IPS DF 19.7 (cell line): ENCODE results near the gene PSMD10.

ENCODE experiments used
- DNase-seq: peaks from one replicate; pipeline ENCODE4 v3.0.0-alpha.2; 2013; ENCODE audit warnings: low read depth, low spot score

PSMD10 gene

DNA sequence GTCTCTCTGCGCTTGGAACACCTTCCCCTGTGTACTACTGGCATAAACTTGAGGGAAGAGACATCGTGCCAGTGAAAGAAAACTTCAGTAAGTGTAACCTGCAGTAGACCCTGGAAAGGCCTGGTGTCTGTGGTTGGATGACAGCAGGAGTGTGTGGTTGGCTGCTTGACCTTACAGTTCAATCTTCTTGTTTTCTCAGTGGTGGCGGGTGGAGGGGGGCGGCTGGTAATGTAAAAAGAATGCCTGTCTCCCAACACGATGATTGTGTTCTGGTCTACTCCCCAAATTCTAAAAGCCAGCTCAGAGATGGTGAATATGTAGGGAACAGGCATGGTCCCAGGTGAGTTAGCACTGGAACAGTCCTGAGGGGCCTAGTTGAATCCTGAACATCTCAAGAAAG is 18.6 kb downstream of the PSMD10 start:
- no peak for DNase-seq

DNA sequence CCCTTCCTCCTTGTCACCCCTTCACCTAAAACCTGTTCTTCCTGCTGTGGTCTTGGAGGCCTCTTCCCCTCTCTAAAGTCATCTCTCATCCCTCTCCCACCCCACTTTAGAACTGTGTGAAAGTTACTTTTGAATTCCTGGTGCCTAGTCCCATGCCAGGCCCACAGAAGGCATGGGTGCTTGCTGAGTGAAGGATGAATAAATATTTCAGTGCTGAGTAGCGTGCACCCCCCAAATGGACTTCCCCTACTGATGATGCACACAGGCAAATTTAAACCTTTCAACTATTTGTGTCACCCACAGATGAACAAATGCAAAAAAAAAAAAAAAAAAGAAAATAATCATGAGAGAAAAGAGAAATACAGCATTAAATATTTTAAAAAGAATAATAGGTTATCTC is 19.8 kb downstream of the PSMD10 start:
- no peak for DNase-seq

DNA sequence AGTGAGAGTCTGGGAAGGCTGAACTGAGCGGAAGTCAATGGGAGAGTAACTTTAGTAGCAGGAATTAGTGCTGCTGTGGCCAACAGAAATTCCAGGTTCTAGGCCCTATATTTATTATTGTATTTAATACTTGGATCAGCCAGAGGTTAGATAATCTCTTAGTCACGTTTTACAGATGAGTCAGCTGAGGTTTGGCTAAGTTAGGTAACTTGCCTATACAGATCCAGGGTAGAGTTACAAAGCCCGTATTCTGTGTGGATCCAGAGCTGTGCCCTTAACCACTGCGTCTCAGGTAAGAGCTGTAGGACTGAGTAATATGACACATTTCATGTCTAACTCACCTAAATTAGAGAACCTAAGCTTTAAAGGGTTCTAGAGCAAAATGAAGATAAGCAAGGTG is 20.5 kb downstream of the PSMD10 start:
- no peak for DNase-seq

DNA sequence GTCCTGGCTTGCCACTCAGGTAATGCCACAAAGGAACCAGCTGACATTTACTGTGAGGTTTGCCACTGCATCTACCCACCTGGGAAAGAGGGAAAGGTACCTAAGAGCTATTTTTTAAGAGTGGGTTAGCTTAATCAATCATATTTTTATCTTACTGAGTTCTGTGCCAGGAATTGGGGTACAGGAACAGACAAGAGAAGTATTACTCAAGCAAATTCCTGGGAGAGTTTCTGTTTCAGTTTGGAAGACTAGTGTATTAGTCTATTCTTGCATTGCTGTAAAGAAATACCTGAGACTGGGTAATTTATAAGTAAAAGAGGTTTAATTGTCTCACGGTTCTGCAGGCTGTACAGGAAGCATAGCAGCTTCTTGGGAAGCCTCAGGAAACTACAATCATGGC is 23.2 kb downstream of the PSMD10 start:
- no peak for DNase-seq

DNA sequence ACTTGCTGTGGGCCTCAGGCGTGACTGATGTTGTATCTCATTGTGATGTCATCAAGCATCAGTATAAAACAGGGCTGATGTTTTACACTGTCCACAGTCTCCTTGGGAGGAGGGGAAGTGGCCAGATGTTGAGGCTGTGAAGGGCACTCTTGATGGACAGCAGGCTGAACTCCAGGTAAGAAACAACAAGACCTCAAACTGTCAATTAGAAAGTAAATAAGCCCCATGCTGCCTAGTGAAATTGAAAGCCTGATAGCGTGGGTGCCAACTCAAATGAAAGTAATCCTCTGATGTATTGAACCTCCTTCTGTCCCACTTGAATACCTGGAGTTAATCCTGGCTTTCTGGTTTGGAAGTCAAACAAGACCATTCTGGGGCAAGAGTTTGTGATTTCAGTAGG is 26.7 kb downstream of the PSMD10 start:
- DNase-seq = no peak

DNA sequence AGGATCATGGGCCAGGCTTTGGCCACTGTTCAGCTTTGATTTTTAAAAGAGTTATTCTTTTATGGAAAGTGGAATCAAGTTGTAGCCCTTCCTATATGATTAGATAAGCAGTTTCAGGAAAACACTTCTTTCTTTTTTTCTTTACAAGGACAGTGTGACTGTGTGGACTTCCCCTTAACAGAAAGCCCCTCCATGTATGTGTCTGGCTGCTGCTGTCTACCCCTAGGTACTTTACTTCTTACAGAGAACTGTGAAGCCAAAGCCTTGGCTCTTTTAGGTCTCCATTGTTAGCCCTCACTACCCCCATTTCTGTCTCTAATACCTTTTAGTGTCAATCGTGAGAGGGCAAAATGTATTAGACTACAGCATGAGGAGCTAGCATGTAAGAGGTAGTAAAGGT is 27.3 kb downstream of the PSMD10 start:
- no peak for DNase-seq

DNA sequence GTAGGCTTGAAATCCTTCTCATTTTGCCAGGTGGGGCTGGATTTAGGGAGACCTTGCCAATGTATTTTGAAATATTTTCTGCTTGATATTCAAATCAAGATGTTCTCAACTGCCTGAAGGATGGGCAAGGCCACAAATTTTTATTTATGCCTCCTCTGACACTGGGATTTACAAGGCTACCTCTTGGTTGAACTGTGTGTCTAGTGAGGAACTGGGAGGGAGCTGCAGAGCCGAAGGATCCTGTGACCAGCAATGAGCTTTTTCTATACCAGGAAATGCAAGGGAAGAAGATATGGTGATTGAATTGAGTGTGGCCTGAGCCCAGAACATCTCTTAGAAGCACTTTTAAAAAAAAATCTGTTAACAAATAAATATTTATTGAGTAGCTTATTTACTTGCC is 31.5 kb downstream of the PSMD10 start:
- DNase-seq = no peak

DNA sequence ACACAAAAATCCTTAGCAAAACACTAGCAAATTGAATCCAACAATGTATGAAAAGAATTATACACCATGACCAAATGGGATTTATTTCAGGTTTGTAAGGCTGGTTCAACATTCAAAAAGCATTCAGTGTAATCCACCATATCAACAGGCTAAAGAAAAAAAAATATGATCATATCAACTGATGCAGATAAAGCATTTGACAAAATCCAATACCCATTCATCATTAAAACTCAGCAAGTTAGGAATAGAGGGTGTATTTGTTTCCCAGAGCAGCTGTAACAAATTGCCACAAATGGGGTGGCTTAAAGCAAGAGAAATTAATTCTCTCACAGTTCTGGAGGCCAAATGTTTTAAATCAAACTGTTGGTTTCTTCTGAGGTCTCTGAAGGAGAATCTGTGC is 35.8 kb downstream of the PSMD10 start:
- DNase-seq = no peak

DNA sequence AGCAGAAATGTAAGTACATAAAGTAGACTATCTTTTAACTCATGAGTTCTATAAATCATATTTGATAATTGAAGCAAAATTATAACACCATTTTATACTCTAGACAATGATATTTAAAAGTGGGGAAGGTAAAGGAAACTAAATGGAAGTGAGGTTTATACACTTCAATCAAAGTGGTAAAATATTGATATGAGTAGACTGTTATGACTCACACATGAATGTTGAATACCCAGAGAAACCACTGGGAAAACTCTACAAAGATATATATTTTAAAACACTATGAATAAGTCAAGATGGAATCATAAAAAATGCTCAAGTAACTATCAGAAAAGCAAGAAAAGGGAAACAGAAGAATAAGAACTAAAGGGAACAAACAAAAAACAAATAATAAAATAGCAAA is 38.1 kb downstream of the PSMD10 start:
- no peak for DNase-seq

DNA sequence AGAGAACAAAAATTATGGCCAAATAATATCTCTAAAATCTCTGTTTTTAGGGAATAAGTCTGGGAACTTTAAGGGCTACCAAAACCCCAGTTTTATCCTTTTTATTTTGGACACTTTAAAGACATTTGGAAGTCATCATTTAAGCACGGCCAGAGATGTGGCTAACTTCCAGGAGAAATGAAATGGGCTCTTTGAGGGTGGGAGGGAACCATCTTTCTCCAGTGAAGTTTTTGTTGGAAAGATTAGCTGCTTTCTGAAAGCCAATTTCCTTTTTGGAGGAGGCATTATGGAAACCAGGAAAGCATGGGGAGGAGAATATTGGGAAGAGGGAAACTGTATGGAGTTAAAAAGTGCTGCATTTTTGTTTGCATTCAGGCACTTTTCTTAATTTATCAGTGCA is 41.7 kb downstream of the PSMD10 start:
- DNase-seq = no peak

DNA sequence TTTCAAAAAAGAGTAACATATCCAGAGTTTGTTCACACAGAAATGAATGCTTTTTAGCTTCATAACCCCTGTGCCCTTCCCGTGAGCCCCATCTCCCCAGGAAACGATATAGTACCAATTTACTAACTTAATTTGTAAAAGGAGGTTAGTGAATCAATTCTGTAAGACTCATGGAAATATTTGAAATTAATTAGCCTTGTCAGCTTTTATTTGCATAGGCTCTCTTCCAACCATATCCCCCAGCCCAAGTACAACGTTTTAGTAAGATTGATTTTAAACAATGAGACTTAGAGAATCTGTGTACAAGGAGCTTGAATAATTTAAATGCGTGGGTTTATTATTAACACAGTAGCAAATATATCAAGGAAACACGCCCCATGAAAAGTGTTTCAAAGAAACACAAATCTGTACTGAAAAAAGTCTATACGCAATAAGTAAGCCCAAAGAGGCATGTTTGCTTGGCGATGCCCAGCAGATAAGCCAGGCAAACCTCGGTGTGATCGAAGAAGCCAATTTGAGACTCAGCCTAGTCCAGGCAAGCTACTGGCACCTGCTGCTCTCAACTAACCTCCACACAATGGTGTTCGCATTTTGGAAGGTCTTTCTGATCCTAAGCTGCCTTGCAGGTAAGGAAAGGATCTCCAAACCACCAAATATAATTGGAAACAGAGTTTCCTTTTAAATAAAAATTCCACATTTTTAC is 46.6 kb downstream of the PSMD10 start, which contains the start of gene VSIG1:
Gene VSIG1, plus strand, starts transcription at position 512 of the 703 bp plus-strand sequence. Its CDS starts 66 bp downstream, at position 578.
- DNase-seq = no peak

DNA sequence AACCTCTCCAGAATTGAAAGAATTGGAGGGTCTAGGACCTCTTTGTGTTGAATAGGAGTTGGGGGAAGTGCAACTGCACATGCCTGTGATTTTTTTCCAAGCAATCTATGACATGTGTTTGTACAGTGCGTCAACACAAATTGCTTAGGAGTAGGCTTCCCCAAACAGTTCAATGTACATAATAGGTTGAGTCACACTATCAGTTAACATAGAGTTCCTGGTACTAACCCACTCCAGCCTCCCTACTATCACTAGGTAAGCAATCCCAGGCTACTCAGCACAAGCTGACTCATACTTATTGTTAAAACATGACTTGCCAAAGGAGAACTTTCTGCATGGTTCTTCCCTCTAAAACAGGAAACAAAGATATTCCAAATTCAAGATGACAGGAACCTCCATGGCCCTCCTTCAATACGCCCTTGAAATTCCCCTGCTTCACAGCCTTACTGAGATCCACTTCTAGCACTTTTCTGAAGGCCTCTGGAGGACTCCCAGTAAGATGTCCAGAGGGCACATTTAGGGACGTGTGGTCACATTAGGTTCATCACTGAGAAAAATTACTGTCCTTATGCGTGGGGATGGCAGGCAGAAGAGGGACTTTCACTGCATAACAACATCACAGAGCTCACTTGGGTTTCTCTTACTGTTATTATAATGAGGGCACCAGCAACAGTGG is 54.9 kb downstream of the PSMD10 start:
- DNase-seq = no peak

DNA sequence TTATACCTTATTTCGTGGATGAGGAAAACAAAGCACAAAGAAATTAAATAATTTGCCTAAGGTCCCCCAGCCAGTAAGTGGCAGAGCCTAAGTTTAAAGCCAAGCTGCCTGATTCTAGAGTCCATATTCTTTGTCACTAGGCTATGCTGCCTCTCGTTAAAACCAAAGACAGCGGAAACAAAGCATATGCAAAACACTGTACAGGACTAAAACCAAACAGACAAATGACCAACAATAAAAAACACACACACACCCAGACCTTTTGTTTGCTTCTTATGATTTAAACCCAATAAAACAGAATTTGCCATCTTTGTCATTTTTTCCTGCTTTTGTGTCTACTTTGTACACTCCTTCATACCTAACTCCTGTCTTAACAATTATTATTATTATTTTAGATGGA is 56.6 kb downstream of the PSMD10 start:
- no peak for DNase-seq
